GM23338 (cell line): ENCODE results near the gene SLITRK1.

Experiments
- CREB1 ChIP-seq: fragments of 250-450 bp; sonication (Bioruptor Pico); IDR thresholded peaks from 2 replicates; pipeline ENCODE4 v1.5.0; 2020; ENCODE audit warnings: low read depth, mild to moderate bottlenecking, moderate library complexity
- CTCF ChIP-seq, 2 experiments: fragments of 200-600 bp in 1 of 2; sonication (generic) in 1 of 2; conservative IDR thresholded peaks; 2 replicates each; pipeline versions ENCODE4 v1.5.1 to v1.6.1; 2016 to 2017; ENCODE audit warnings: antibody characterized with exemption in 2 of 2, low read depth in 2 of 2, mild to moderate bottlenecking in 2 of 2, moderate library complexity in 1 of 2
- EZH2 ChIP-seq: fragments of 200-600 bp; sonication (generic); IDR thresholded peaks from one replicate; pipeline ENCODE4 v1.8.0; 2017; ENCODE audit warnings: antibody characterized with exemption, mild to moderate bottlenecking, low read depth; ENCODE audit not compliant: unreplicated experiment
- EZH2phosphoT487 ChIP-seq: fragments of 200-600 bp; sonication (generic); IDR thresholded peaks from one replicate; pipeline ENCODE4 v1.8.1; 2018; ENCODE audit warnings: antibody characterized with exemption; ENCODE audit not compliant: unreplicated experiment
- JUNB ChIP-seq: IDR thresholded peaks from one replicate; pipeline ENCODE4 v1.6.1; 2016; ENCODE audit warnings: antibody characterized with exemption; ENCODE audit not compliant: unreplicated experiment
- NANOG ChIP-seq: IDR thresholded peaks from 2 replicates; pipeline ENCODE4 v1.6.1; 2016; ENCODE audit warnings: antibody characterized with exemption, borderline replicate concordance
- POLR2AphosphoS5 ChIP-seq: IDR thresholded peaks from 2 replicates; pipeline ENCODE4 v1.6.1; 2016; ENCODE audit warnings: antibody characterized with exemption, low read depth
- REST ChIP-seq: IDR thresholded peaks from one replicate; pipeline ENCODE4 v1.6.1; 2018; ENCODE audit warnings: antibody characterized with exemption; ENCODE audit not compliant: unreplicated experiment
- STAT1 ChIP-seq: IDR thresholded peaks from one replicate; pipeline ENCODE4 v1.6.1; 2016; ENCODE audit warnings: antibody characterized with exemption; ENCODE audit not compliant: unreplicated experiment
- ZNF114 ChIP-seq: fragments of 250-450 bp; sonication (Bioruptor Pico); IDR thresholded peaks from 2 replicates; pipeline ENCODE4 v1.5.0; 2020; ENCODE audit warnings: mild to moderate bottlenecking, moderate library complexity
- ZNF331 ChIP-seq: fragments of 250-450 bp; sonication (Bioruptor Pico); IDR thresholded peaks from 2 replicates; pipeline ENCODE4 v1.5.0; 2020; ENCODE audit warnings: low read depth, mild to moderate bottlenecking, moderate library complexity
- ZNF462 ChIP-seq: fragments of 250-450 bp; sonication (Bioruptor Pico); IDR thresholded peaks from 2 replicates; pipeline ENCODE4 v1.5.0; 2020; ENCODE audit warnings: mild to moderate bottlenecking, moderate library complexity
- TF ChIP-seq, protein P1 (sequence below): IDR thresholded peaks from 2 replicates; pipeline ENCODE4 v1.6.1; 2016; ENCODE audit warnings: antibody characterized with exemption

- TF ChIP-seq EZH2 (peak; percentile 6), EZH2phosphoT487 (no peak), CTCF (conservative IDR thresholded peaks at IDR 0.05; ENCODE audit: low read depth in 2 of 2) (no peak), CREB1 (CRISPR knock-in tag) (no peak), POLR2AphosphoS5 (no peak), ZNF462 (CRISPR knock-in tag) (no peak), NANOG (no peak), REST (no peak), JUNB (no peak), STAT1 (no peak), ZNF331 (CRISPR knock-in tag) (no peak), ZNF114 (CRISPR knock-in tag) (no peak)
- TF ChIP-seq, protein P1, sequence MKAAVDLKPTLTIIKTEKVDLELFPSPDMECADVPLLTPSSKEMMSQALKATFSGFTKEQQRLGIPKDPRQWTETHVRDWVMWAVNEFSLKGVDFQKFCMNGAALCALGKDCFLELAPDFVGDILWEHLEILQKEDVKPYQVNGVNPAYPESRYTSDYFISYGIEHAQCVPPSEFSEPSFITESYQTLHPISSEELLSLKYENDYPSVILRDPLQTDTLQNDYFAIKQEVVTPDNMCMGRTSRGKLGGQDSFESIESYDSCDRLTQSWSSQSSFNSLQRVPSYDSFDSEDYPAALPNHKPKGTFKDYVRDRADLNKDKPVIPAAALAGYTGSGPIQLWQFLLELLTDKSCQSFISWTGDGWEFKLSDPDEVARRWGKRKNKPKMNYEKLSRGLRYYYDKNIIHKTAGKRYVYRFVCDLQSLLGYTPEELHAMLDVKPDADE = no peak
Measured at GRCh38 chr13:83880275-83881139, 1.8 kb downstream of the SLITRK1 start.
